CD4-positive, alpha-beta T cell (primary cell): ENCODE results near the gene SLC25A47. TPM values are rescaled to one million over a fixed set of nuclear protein-coding genes. Genes with fewer than 3 reads are reported as not detected.

Experiments used
- ATAC-seq: fragments of 200-7000 bp; cut with Tn5 transposase; one replicate; pipeline ENCODE4 v1.10.0; 2022; ENCODE audit warnings: mild to moderate bottlenecking; ENCODE audit not compliant: poor library complexity
- CTCF ChIA-PET: fragments of 350-600 bp; sonication (Branson Sonifier 250); formaldehyde crosslinking; loops from one replicate; lab custom pipeline; 2021; ENCODE audit warnings: antibody characterized with exemption, inconsistent platforms; lab: Charles Lee
- POLR2A ChIA-PET: fragments of 350-600 bp; sonication (Branson Sonifier 250); formaldehyde crosslinking; loops from one replicate; lab custom pipeline; 2021; ENCODE audit warnings: antibody characterized with exemption, inconsistent platforms; lab: Charles Lee
- DNase-seq, 14 experiments: peaks; one replicate each; pipeline ENCODE4 v3.0.0-alpha.2; 2013 to 2020; ENCODE audit warnings: mixed read lengths in 2 of 14
- H3K27ac ChIP-seq, 2 donors: one replicate each; pipeline versions ENCODE4 v1.5.1 to v1.7.0; 2013; ENCODE audit warnings: low read length in 2 of 2, low read depth in 1 of 2, mild to moderate bottlenecking in 1 of 2
- H3K27me3 ChIP-seq, 2 experiments: 1 replicate in 1 of 2; 2 replicates in 1 of 2; pipeline versions ENCODE4 v1.6.1 to v1.7.0; 2013; ENCODE audit warnings: low read length in 2 of 2, control low read depth in 1 of 2, mild to moderate bottlenecking in 1 of 2, moderate library complexity in 1 of 2; ENCODE audit not compliant: insufficient read depth in 2 of 2, control insufficient read depth in 1 of 2
- H3K36me3 ChIP-seq: one replicate; pipeline ENCODE4 v1.6.1; 2013; ENCODE audit warnings: low read length, control low read depth; ENCODE audit not compliant: insufficient read depth
- H3K4me1 ChIP-seq: one replicate; pipeline ENCODE4 v1.6.1; 2013; ENCODE audit warnings: low read length, control low read depth; ENCODE audit not compliant: insufficient read depth
- H3K4me3 ChIP-seq: one replicate; pipeline ENCODE4 v1.5.1; 2013; ENCODE audit warnings: mild to moderate bottlenecking, low read length, moderate library complexity
- H3K9me3 ChIP-seq, 2 experiments: 1 replicate in 1 of 2; 2 replicates in 1 of 2; pipeline versions ENCODE4 v1.6.1 to v1.7.0; 2013; ENCODE audit warnings: low read length in 2 of 2, mild to moderate bottlenecking in 2 of 2, control low read depth in 1 of 2, moderate library complexity in 1 of 2; ENCODE audit not compliant: control insufficient read depth in 1 of 2, insufficient read depth in 1 of 2
- H3K27ac Mint-ChIP-seq: one replicate; pipeline ENCODE4 v1.8.0; 2020; ENCODE audit warnings: mixed read lengths
- H3K27me3 Mint-ChIP-seq: one replicate; pipeline ENCODE4 v1.8.0; 2021; ENCODE audit warnings: mixed read lengths
- H3K36me3 Mint-ChIP-seq: one replicate; pipeline ENCODE4 v1.8.0; 2021; ENCODE audit warnings: low read depth, mixed read lengths
- H3K4me1 Mint-ChIP-seq: one replicate; pipeline ENCODE4 v1.8.0; 2021; ENCODE audit warnings: low read depth, mixed read lengths
- H3K4me3 Mint-ChIP-seq: one replicate; pipeline ENCODE4 v1.8.0; 2020; ENCODE audit warnings: mild to moderate bottlenecking, mixed read lengths
- H3K9me3 Mint-ChIP-seq: one replicate; pipeline ENCODE4 v1.8.0; 2020; ENCODE audit warnings: mixed read lengths
- CTCF ChIP-seq: fragments of 200-600 bp; IDR thresholded peaks from one replicate; pipeline ENCODE4 v1.8.0; 2022; ENCODE audit warnings: antibody characterized with exemption, mild to moderate bottlenecking
- intact Hi-C, 2 experiments: fragments of 100-400 bp; cut with DNase I in 1 of 2; cut with micrococcal nuclease in 1 of 2; formaldehyde crosslinking; loops; one replicate each; pipeline versions ENCODE4 v1.15.1 to v1.9.0; 2023 to 2025; cut with DNase I, micrococcal nuclease
- total RNA-seq, 174 experiments: library from RNA in 2 of 174; stranded (reverse) in 2 of 174; gene quantifications; one replicate each; pipeline ENCODE4 v1.2.3 and lab custom pipeline; 2021 to 2026

Gene SLC25A47
- total RNA-seq, 2 experiments from 2014 or later: not detected

GRCh38 chr14:100359111-100359510 lies 36.0 kb downstream of the SLC25A47 start:
- no peak for DNase-seq
- CTCF ChIA-PET: no interaction called here
- no peak for ATAC-seq
- Histone ChIP-seq H3K27me3 (no peaks in the 10 kb centered on the region), H3K4me1 (no peaks in the 10 kb centered on the region), H3K9me3 (no peaks in the 10 kb centered on the region), H3K36me3 (peaks cover 40% of the 10 kb centered on the region), H3K4me3 (no peak overlapping the region), H3K27ac (no peak overlapping the region)
- Mint-ChIP-seq H3K27me3 (no peaks in the 10 kb centered on the region), H3K36me3 (peaks cover 81% of the 10 kb centered on the region), H3K4me1 (no peaks in the 10 kb centered on the region), H3K27ac (no peak overlapping the region), H3K9me3 (no peaks in the 10 kb centered on the region), H3K4me3 (no peak overlapping the region)
- TF ChIP-seq CTCF: no peak
- POLR2A ChIA-PET: no interaction called here
- intact Hi-C loops: no loop called here

- Mint-ChIP-seq H3K9me3 (no peaks in the 10 kb centered on the region), H3K36me3 (peaks cover 78% of the 10 kb centered on the region), H3K4me3 (no peak overlapping the region), H3K27ac (no peak overlapping the region), H3K27me3 (no peaks in the 10 kb centered on the region), H3K4me1 (no peaks in the 10 kb centered on the region)
- intact Hi-C loops: no loop called here
- H3K4me1 ChIP-seq: no peaks in the 10 kb centered on the region
- no peak for TF ChIP-seq CTCF
- CTCF ChIA-PET: no interaction called here
- H3K27ac ChIP-seq: no peak overlapping the region
- peaks cover 33% of the 10 kb centered on the region for H3K36me3 ChIP-seq
- no peak for ATAC-seq
- POLR2A ChIA-PET: no interaction called here
- DNase-seq: no peak
- no peaks in the 10 kb centered on the region for H3K27me3 ChIP-seq
- H3K9me3 ChIP-seq: no peaks in the 10 kb centered on the region
- no peak overlapping the region for H3K4me3 ChIP-seq
These were observed 36.7 kb downstream of the SLC25A47 start for GRCh38 chr14:100359881-100360280.

GRCh38 chr14:100361626-100362025 lies 38.5 kb downstream of the SLC25A47 start:
- H3K27ac Mint-ChIP-seq: no peak overlapping the region
- H3K27me3 Mint-ChIP-seq: no peaks in the 10 kb centered on the region
- H3K4me1 Mint-ChIP-seq: no peaks in the 10 kb centered on the region
- no peak overlapping the region for H3K4me3 Mint-ChIP-seq
- no peak overlapping the region for H3K27ac ChIP-seq
- ChIA-PET POLR2A (no interaction called here), CTCF (interaction anchor here (0.8 to 1.3 kb wide), 2 partner anchors 16 to 77 kb away, joined by 3 to 5 read pairs; no protein-coding TSS in a partner anchor)
- peaks cover 84% of the 10 kb centered on the region for H3K36me3 Mint-ChIP-seq
- no peaks in the 10 kb centered on the region for H3K27me3 ChIP-seq
- no peaks in the 10 kb centered on the region for H3K9me3 ChIP-seq
- no peaks in the 10 kb centered on the region for H3K9me3 Mint-ChIP-seq
- intact Hi-C loops: no loop called here
- no peak overlapping the region for H3K4me3 ChIP-seq
- no peak for ATAC-seq
- H3K4me1 ChIP-seq: no peaks in the 10 kb centered on the region
- TF ChIP-seq CTCF: no peak
- DNase-seq: no peak
- peaks cover 39% of the 10 kb centered on the region for H3K36me3 ChIP-seq
